NCI-H187 (cell line): ENCODE data around the gene ZNF587.
A peak's percentile ranks its signal among the peaks of the same experiment; 100 is the strongest.
"Not testable (repeated sequence)": the region's sequence is repeated elsewhere in the genome, so short reads cannot be mapped to it uniquely, and the experiment has no call there.

Source experiments
- DNase-seq, 2 experiments: peaks; one replicate each; lab custom pipeline; 2025; lab: John Stamatoyannopoulos, UW

Gene ZNF587

DNA sequence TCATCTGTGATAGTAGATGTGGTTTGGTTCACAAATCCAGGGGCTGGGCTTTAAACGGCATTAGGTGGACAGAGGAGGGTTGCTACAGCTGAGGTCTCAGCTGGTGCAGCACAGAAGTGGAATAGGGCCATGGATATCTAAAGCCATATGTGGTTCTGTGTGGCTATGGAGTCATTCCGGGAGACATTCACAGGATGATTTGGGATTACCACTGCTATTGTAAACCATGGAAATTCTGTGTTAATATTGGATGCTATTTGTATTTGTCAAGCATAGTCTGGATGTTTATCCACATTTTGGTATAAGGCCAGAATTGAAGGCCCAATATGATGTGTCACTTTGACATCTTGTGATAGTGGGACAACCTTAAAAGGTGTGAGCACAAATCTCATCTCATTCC is 26.5 kb upstream of the ZNF587 start:
- not testable (repeated sequence) for DNase-seq

DNA sequence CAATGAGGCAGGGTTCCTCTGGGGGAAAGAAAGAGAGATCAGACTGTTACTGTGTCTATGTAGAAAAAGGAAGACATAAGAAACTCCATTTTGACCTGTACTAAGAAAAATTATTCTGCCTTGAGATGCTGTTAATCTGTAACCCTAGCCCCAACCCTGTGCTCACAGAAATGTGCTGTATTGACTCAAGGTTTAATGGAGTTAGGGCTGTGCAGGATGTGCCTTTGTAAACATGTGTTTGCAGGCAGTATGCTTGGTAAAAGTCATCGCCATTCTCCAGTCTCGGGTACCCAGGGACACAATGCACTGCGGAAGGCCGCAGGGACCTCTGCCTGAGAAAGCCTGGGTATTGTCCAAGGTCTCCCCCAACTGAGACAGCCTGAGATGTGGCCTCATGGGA is 26.1 kb upstream of the ZNF587 start:
- not testable (repeated sequence) for DNase-seq

DNA sequence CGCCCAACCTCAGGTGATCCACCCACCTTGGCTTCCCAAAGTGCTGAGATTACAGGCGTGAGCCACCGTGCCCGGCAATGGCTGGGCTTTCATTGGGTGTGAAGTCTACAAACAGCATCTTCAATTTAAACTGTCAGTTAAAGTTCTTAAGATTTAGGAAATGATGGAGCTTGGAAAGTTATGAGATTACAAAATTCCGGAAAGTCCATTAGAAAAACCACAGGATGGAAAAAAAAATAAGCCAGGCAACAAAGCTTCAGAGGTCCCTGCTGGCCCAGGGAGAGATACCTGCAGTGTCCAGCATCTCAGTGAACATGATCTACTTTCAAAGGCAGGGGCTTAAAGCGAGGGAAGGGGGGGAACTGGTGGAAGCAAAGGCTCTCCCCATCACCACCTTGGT is 24.1 kb upstream of the ZNF587 start:
- no peak for DNase-seq

DNA sequence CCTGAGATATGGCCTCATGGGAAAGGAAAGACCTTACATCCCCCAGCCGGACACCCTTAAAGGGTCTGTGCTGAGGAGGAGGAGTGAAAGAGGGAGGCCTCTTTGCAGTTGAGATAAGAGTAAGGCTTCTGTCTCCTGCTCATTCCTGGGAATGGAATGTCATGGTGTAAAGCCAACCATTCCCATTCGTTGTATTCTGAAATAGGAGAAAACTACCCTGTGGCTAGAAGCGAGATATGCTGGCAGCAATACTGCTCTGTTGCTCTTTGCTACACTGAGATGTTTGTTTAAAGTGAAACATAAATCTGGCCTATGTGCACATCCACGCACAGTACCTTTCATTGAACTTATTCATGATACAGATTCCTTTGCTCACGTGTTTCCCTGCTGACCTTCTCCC is 20.3 kb upstream of the ZNF587 start:
- no peak for DNase-seq

DNA sequence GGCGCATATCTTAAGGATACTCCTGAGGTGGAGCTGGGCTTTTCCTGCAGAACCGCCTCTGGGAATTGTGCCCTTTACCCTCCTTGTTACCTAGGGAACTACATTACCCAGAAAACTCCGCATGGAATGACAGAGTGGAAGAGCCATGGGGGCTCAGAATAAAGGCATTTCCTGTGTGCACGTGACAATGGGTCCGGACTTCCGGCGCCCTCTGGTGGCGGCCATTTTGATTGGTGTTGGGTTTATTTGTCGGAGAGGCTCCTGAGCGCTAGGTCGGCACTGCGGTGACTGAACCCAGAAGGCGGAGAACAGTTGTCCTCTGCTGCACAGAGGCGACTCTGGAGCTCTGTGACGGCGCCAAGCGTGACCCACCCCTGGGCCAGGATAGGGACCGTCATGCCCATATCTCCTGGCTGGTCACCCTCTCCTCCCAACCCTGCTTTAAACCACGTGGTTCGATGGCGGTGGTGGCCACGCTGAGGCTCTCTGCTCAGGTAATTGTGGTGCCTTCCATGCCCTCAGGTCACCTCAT is 19.5 kb upstream of the ZNF587 start, which contains the start of gene ZNF587B:
Gene ZNF587B, plus strand, starts transcription at position 229 of the 532 bp plus-strand sequence. Its CDS starts 230 bp downstream, at position 459.
- peak in 1 of 2 experiments; percentile 4 for DNase-seq

DNA sequence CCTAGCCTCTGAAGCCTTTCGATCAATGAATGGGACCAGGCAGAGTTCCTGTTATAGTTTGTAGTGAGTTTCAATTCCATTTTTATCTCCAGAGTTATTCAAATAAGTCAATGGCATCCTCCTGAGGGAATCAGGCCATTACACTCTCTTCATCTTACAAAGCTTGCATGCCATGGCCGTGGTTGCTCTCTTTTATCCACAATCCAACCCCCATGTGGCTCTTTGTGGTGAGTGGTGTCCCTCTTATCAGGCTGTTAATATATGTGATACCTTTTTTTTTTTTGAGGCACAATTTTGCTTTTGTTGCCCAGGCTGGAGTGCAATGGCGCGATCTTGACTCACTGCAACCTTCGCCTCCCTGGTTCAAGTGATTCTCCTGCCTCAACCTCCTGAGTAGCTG is 12.7 kb upstream of the ZNF587 start:
- not testable (repeated sequence) for DNase-seq

DNA sequence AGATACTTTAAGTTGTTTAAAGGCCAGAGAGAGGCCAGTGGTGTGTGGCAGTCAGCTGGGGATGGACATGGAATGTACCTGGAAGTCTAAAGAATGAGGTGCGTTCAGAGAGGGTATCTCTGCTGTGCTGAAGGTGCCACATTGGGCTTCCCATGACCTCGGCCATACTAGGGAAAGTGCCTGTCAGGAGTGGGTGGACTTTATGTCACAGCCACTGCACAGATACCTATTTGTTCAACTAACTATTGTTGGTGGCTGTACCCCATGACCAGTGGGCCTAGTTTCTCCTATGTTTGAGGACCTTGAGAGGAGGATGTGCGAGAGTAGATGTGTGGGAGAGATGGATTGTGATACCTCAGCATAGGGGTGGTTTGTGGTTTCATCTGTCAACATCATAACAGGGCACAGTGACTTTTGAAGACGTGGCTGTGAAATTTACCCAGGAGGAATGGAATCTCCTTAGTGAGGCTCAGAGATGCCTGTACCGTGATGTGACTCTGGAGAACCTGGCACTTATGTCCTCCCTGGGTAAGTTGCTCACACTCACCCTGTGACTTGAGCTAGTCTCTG is 11.0 kb upstream of the ZNF587 start:
- not testable (repeated sequence) for DNase-seq

DNA sequence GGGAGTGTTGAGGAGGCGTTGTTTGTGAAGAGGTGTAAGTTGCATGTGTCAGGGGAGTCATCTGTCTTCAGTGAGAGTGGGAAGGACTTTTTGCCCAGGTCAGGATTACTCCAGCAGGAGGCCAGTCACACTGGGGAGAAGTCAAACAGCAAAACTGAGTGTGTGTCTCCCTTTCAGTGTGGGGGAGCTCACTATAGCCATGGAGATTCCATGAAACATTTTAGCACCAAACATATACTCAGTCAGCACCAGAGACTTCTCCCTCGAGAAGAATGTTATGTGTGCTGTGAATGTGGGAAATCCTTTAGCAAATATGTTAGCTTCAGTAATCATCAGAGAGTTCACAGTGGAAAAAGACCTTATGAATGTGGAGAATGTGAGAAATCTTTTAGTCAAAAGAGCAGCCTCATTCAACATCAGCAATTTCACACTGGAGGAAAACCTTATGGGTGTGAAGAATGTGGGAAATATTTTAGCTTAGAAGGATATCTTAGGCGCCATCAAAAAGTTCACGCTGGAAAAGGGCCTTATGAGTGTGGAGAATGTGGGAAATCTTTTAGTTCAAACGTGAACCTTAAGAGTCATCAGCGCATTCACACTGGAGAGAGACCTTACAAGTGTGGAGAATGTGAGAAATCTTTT is 8.4 kb upstream of the ZNF587 start:
- no peak for DNase-seq

DNA sequence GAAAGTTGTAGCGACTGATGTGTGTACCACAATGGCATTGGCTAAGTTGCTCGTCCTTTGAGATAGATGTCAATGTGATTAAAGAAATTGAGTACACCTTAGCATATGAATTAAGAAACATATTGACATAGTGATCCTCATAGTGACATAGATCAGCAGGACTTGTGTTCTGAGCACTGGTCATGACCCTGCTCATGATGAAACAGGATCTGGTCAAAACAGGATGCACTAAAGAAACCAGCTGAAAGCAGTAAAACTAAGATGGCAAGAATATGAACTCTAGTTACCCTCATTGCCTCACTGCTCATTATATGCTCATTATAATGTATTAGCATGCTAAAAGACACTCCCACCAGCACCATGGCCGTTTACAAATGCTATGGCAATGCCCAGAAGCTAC is 2.5 kb upstream of the ZNF587 start:
- DNase-seq: not testable (repeated sequence)

DNA sequence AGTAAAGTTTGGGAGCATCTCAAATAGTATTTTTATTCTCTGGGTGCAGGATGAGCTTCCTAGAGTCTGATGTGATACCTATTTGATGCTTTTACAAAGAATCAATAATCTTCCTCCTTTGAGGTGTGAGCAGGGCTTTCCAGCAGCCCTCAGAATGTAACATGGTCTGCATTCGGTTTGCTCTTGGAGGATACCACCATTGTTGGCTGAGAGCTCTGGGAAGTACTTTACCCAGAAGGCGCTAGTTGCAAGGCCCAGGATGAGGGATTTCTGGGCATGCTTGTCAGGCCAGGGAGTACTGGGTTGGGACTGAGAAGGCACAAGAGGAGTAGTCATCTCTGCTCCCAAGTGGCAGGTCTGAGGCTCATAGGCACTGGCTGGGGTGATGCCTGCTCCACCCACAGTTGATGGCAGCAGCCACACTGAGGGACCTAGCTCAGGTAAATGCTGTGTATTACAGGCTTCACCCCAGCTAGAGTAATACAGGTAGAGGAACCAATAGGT is 445 bp upstream of the ZNF587 start:
- DNase-seq: not testable (repeated sequence)

DNA sequence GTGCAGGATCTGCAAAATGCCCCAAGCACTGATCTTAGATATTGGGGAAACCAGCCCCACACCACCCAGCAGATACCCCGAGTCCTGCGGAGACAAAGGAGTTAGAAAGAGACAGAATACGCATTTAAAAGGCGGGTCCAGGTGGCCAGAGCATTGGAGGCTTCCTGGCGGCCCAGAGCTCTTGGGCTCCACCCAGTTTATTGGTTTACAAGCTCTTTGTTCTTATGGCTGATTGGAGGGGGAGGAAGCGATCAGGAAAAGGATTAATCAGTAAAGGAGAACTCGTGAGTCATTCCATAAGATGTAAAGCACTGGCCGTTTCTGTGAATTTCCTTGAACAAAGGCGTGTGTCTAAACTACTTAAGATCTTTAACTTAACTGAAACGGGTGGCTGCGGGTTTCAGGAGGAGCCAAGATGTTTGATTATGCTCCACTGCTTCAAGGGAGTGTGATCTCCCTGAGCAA is 926 bp downstream of the ZNF587 start:
- no peak for DNase-seq

DNA sequence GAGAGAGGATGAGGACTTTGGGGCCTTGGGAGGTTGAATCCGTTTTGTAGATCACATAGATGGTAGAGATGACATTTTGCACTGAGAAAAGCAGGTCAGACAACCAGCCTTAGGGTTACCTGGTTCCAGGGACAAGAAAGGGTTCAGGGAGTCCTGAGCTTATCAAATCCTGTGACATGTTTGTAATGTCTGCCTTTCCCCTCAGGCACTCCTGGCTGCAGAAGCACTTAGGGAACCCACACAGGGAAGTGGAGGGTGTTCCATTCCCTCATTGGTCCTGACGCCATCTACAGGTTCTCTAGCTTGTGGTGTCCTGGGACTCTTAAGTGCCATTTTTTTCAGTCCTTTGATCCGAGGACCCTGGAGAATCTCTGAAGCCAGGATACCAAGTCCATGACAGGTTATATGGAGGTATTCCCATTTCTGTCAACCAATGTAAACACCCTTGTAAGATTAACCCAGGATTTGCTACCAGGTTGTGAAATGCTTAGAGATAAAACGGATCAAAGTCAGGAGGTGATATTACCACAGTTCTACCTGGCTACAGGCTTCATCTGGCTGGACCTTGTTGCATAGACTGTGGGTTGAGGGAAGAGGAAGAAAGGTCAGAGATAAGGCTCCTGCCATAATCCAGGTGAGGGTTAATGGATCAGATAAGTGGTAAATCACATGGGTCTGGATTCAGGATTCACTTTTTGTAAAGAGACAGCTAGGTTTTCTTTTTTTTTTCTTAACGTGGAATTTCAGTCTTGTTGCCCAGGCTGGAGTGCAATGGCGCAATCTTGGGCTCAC is 2.3 kb downstream of the ZNF587 start:
- not testable (repeated sequence) for DNase-seq

DNA sequence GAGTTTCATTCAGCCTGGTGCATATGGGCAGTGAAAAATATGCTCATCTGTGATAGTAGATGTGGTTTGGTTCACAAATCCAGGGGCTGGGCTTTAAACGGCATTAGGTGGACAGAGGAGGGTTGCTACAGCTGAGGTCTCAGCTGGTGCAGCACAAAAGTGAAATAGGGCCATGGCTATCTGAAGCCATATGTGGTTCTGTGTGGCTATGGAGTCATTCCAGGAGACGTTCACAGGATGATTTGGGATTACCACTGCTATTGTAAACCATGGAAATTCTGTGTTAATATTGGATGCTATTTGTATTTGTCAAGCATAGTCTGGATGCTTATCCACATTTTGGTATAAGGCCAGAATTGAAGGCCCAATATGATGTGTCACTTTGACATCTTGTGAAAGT is 4.5 kb downstream of the ZNF587 start:
- not testable (repeated sequence) for DNase-seq

DNA sequence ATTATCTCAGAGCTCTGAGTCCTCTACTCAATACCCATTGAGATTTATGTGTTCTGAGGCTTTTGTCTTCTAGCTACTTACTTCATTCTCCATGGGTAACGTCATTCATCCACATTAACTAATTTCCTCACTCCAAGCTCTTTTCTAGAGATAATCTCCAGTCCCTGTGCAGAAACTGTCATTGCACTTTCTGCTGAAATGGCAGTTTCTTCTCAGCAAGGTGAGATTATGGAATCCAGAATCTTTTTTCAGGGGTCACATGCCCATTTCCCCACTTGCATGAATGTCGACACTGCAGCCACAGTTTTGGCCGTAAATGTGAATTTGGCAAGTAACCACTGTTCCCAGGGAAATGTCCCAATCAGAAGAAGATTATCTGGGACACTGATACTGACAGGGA is 12.7 kb downstream of the ZNF587 start:
- not testable (repeated sequence) for DNase-seq

DNA sequence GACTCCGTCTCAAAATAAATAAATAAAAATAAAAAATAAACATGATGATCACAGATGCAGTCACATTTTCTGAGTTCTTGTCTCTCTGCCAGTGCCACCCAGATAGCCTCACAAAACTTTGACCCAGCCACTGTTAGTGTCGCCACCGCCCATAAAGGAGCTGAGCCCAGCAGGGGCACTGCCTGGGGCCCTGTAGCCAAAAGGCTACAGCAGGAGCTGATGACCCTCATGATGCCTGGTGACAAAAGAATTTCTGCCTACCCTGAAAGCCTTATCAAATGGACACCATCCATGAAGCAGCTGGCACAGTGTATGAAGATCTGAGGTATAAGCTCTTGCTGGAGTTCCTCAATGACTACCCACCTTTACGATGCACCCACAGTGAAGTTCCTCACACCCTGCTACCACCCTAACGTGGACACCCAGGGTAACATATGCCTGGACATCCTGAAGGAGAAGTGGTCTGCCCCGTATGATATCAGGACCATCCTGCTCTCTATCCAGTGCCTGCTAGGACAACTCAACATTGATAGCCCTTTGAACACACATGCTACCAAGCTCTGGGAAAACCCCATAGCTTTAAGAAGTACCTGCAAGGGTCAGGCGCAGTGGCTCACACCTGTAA is 18.3 kb downstream of the ZNF587 start:
- no peak for DNase-seq

DNA sequence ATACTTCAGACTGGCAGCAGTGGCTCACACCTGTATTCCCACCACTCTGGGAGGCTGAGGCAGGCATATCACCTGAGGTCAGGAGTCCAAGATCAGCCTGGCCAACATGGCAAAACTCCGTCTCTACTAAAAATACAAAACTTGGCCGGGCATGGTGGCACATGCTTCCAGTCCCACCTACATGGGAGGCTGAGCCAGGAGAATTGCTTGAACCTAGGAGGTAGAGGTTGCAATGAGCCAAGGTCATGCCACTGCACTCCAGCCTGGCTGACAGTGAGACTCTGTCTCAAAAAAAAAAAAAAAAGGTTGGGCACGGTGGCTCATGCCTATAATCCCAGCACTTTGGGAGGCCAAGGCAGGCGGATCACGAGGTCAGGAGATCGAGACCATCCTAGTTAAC is 20.0 kb downstream of the ZNF587 start:
- DNase-seq: not testable (repeated sequence)

DNA sequence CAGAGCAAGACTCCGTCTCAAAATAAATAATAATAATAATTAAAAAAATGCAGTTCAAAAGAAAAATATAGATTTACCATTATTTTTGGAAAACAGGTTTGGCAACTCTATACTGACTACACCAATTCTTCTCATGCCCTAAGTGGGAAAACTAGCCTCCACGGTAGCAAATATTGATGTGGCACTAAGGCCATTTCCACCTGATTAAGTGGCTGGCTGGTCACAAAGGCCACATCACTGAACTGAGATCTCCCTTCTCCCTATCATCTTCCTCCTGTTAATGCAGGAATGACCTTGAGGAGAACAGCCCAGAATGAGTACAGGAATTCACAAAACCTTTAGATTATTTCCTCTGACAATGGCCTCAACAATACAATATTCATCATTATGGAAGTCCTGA is 20.6 kb downstream of the ZNF587 start:
- DNase-seq: no peak

DNA sequence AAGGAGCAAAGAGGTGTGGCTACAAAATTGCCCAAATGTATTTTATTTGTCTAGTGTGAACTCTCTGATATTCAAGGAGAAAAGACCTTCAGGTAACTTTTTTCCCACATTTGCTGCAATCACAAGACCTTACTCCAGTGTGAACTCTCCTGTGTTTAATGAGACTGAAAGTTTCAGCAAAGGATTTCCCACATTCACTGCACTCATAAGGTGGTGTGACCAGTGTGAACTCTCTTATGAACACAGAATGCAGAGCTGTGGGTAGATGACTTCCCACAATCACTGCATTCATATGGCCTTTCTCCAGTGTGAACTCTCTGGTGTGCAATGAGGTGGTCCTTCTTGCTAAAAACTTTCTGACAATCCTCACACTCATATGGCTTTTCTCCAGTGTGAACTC is 22.8 kb downstream of the ZNF587 start:
- DNase-seq: no peak

DNA sequence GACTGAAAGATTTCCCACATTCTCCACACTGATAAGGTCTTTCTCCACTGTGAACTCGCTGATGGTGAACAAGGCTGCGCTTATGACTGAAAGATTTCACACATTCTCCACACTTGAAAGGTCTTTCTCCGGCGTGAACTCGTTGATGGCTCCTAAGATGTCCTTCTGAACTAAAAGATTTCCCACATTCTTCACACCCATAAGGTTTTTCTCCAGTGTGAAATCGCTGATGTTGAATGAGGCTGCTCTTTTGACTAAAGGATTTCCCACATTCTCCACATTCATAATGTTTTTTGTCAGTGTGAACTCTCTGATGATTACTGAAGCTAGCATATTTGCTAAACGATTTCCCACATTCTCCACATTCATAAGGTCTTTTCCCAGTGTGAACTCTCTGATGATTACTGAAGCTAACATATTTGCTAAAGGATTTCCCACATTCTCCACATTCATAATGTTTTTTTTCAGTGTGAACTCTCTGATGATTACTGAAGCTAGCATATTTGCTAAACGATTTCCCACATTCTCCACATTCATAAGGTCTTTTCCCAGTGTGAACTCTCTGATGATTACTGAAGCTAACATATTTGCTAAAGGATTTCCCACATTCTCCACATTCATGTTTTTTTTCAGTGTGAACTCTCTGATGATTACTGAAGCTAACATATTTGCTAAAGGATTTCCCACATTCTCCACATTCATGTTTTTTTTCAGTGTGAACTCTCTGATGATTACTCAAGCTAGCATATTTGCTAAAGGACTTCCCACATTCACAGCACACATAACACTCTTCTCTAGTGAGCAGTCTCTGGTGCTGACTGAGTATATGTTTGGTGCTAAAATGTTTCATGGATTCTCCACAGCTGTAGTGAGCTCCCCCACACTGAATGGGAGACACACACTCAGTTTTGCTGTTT is 24.5 kb downstream of the ZNF587 start:
- not testable (repeated sequence) for DNase-seq

DNA sequence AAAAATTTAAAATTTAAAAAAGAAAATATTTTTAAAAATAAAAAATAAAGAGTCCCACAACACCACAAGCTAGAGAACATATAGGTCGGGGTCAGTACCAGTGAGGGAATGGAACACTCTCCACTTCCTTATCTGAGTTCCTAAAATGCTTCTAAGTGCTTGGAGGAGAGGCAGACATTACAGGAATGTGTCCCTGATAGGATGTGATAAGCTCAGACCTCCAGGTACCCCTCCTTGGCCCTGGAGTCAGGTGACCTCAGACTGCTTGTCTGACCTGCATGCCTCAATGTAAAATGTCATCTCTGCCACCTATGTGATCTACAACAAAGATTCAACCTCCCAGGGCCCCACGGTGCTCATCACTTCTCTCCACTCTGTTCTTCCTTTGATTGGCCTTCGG is 36.4 kb downstream of the ZNF587 start:
- no peak for DNase-seq
